Measurements from ENCODE around the gene SPATA20.

SPATA20 gene

GRCh38 chr17:50581316-50581715, 34.3 kb downstream of the SPATA20 start:
- DNase-seq, result no peak

- DNase-seq, result no peak
Observed at GRCh38 chr17:50582741-50583140, 35.8 kb downstream of the SPATA20 start.

- DNase-seq, result no peak
Observed at GRCh38 chr17:50583641-50584040, 36.7 kb downstream of the SPATA20 start.

- DNase-seq, result no peak
Observed at GRCh38 chr17:50584116-50584515, 37.1 kb downstream of the SPATA20 start.

- no peak for DNase-seq
Observed at GRCh38 chr17:50584749-50585148, 37.8 kb downstream of the SPATA20 start.

GRCh38 chr17:50585346-50585745, 38.4 kb downstream of the SPATA20 start:
- no peak for DNase-seq

- no peak for DNase-seq
Observed at GRCh38 chr17:50585891-50586290, 38.9 kb downstream of the SPATA20 start.

GRCh38 chr17:50586421-50587247, 39.7 kb downstream of the SPATA20 start:
- no peak for DNase-seq

GRCh38 chr17:50587571-50587970, 40.6 kb downstream of the SPATA20 start:
- no peak for DNase-seq

GRCh38 chr17:50588391-50589049, 41.5 kb downstream of the SPATA20 start:
- DNase-seq, result no peak

- no peak for DNase-seq
Observed at GRCh38 chr17:50589095-50589705, 42.2 kb downstream of the SPATA20 start.

GRCh38 chr17:50590946-50591737, 44.2 kb downstream of the SPATA20 start:
- DNase-seq, result no peak

- DNase-seq, result no peak
Observed at GRCh38 chr17:50593321-50593720, 46.3 kb downstream of the SPATA20 start.

GRCh38 chr17:50594128-50594823, 47.3 kb downstream of the SPATA20 start:
- DNase-seq, result no peak

- no peak for DNase-seq
Observed at GRCh38 chr17:50594892-50595291, 47.9 kb downstream of the SPATA20 start.

- no peak for DNase-seq
Observed at GRCh38 chr17:50596191-50597037, 49.4 kb downstream of the SPATA20 start.

GRCh38 chr17:50598487-50598886, 51.5 kb downstream of the SPATA20 start:
- DNase-seq, result no peak

GRCh38 chr17:50599606-50600005, 52.6 kb downstream of the SPATA20 start:
- no peak for DNase-seq

- DNase-seq, result no peak
Observed at GRCh38 chr17:50601823-50602375, 54.9 kb downstream of the SPATA20 start.

- no peak for DNase-seq
Observed at GRCh38 chr17:50602836-50603235, 55.9 kb downstream of the SPATA20 start.

- no peak for DNase-seq
Observed at GRCh38 chr17:50603340-50603739, 56.4 kb downstream of the SPATA20 start.

All from hippocampal formation (tissue), 2 donors.